Measurements from ENCODE around the gene SNX7.
A peak's percentile ranks its signal among the peaks of the same experiment; 100 is the strongest.

SNX7 gene

GRCh38 chr1:98764485-98764884 lies 103.0 kb downstream of the SNX7 start:
- no peak for DNase-seq (ENCODE audit: low read depth in 2 of 2)

GRCh38 chr1:98766255-98766654 lies 104.7 kb downstream of the SNX7 start:
- DNase-seq (ENCODE audit: low read depth in 2 of 2): no peak

GRCh38 chr1:98769162-98769561 lies 107.6 kb downstream of the SNX7 start:
- DNase-seq (ENCODE audit: low read depth in 2 of 2): no peak

GRCh38 chr1:98781906-98782305 lies 120.4 kb downstream of the SNX7 start:
- no peak for DNase-seq (ENCODE audit: low read depth in 2 of 2)

- no peak for DNase-seq (ENCODE audit: low read depth in 2 of 2)
Observed at GRCh38 chr1:98783821-98784220, 122.3 kb downstream of the SNX7 start.

GRCh38 chr1:98791498-98791897 lies 130.0 kb downstream of the SNX7 start:
- DNase-seq (ENCODE audit: low read depth in 2 of 2): no peak

- no peak for DNase-seq (ENCODE audit: low read depth in 2 of 2)
Observed at GRCh38 chr1:98792123-98792522, 130.6 kb downstream of the SNX7 start.

- DNase-seq (ENCODE audit: low read depth in 2 of 2): no peak
Observed at GRCh38 chr1:98793136-98793535, 131.6 kb downstream of the SNX7 start.

- DNase-seq (ENCODE audit: low read depth in 2 of 2): peak; percentile 2 to 21
Observed at GRCh38 chr1:98794196-98794886, 132.8 kb downstream of the SNX7 start.

GRCh38 chr1:98796049-98796448 lies 134.5 kb downstream of the SNX7 start:
- no peak for DNase-seq (ENCODE audit: low read depth in 2 of 2)

GRCh38 chr1:98797506-98797905 lies 136.0 kb downstream of the SNX7 start:
- no peak for DNase-seq (ENCODE audit: low read depth in 2 of 2)
